GM18870 (cell line): ENCODE measurements around the gene GDPD3.
A peak's percentile ranks its signal among the peaks of the same experiment; 100 is the strongest.

Source experiments
- ATAC-seq: cut with Tn5 transposase; IDR thresholded peaks from one replicate; pipeline ENCODE4 v1.9.1; 2021; ENCODE audit warnings: moderate library complexity; ENCODE audit not compliant: unreplicated experiment

Gene GDPD3

GRCh38 chr16:30082545-30083090 lies 30.7 kb downstream of the GDPD3 start:
- no peak for ATAC-seq

- ATAC-seq = no peak
Measured at GRCh38 chr16:30079480-30079879, 33.9 kb downstream of the GDPD3 start.

GRCh38 chr16:30078744-30079143 lies 34.6 kb downstream of the GDPD3 start:
- ATAC-seq = no peak

- ATAC-seq = no peak
Measured at GRCh38 chr16:30077656-30078055, 35.7 kb downstream of the GDPD3 start.

DNA sequence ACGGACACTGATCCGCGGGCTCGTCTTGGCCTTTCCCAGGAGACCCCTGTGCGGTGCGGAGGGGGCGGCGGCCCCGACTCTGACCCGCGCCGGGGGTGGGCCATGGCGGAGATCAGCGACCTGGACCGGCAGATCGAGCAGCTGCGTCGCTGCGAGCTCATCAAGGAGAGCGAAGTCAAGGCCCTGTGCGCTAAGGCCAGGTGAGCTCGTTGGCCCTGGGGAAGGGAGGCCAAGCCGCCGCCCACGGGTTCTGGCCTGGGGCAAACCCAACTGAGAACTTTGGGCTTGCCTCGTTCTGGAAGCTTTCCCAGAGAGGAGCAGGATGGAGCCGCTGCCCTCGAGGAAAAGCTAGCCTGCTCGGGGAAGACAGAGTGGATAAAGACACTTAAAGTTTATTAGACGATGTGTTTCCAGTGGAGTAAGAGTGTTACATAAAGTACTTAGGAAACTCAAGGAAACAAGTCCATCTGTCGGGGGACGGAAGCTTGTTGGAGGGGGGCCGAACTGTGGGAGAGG lies 37.0 kb downstream of the GDPD3 start:
- ATAC-seq = no peak

GRCh38 chr16:30075503-30076275 lies 37.6 kb downstream of the GDPD3 start, which contains the start of gene PPP4C:
Gene PPP4C (plus strand): TSS chr16:30075994. CDS start chr16:30076378, 384 bp downstream.
- no peak for ATAC-seq

DNA sequence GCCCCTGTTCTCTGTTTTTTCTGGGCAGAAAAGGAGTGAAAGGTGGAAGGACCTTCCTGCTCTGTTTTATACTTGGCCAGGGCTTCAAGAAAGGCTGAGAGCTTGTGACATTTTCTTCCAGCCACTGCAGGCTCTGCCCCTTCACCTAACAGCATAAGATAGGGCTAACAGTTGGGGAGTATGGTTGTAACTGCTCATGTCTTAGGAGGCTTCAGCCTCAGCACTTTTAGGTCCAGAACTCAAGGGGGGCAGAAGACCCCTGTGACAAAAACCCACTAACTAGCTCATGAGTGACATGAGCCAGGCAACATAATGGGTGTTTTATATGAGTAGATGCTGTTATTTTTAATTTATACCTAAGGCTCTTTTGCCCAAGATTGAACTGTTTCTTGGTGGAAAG lies 42.8 kb downstream of the GDPD3 start:
- ATAC-seq = no peak

DNA sequence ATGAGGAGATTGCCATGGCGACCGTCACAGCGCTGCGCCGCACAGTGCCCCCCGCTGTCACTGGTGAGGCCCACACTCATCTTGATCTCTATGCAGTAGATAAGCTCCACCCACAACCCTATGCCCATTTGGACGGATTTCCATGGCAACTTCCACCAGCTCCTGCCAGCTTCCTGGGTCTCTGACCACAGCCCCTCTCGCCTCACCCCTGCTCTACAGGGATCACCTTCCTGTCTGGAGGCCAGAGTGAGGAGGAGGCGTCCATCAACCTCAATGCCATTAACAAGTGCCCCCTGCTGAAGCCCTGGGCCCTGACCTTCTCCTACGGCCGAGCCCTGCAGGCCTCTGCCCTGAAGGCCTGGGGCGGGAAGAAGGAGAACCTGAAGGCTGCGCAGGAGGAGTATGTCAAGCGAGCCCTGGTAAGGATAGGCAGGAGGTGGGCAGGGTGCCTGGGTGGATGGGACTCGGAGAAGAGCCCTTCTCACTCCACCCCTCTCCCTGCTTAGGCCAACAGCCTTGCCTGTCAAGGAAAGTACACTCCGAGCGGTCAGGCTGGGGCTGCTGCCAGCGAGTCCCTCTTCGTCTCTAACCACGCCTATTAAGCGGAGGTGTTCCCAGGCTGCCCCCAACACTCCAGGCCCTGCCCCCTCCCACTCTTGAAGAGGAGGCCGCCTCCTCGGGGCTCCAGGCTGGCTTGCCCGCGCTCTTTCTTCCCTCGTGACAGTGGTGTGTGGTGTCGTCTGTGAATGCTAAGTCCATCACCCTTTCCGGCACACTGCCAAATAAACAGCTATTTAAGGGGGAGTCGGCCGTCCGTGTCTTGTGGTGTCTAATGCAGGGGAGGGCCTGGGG lies 43.5 kb downstream of the GDPD3 start:
- no peak for ATAC-seq

- no peak for ATAC-seq
Measured at GRCh38 chr16:30068750-30069610, 44.4 kb downstream of the GDPD3 start.

DNA sequence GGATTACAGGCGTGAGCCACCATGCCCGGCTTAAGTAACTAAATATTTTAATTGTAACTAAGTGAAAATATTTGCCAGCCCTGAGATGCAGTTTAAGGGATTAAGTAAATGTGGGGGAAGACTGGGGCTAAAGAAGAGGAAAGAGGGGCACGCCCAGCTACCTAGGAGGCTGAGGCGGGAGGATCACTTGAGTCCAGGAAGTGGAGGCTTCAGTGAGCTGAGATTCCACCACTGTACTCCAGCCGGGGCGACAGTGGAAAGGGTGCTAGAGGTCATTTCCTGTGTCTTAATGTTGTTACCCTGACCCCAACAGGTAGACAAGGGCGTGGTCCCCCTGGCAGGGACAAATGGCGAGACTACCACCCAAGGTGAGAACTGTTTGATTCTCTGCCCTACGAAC lies 45.0 kb downstream of the GDPD3 start:
- ATAC-seq = no peak

GRCh38 chr16:30067584-30067916 lies 45.8 kb downstream of the GDPD3 start:
- no peak for ATAC-seq

DNA sequence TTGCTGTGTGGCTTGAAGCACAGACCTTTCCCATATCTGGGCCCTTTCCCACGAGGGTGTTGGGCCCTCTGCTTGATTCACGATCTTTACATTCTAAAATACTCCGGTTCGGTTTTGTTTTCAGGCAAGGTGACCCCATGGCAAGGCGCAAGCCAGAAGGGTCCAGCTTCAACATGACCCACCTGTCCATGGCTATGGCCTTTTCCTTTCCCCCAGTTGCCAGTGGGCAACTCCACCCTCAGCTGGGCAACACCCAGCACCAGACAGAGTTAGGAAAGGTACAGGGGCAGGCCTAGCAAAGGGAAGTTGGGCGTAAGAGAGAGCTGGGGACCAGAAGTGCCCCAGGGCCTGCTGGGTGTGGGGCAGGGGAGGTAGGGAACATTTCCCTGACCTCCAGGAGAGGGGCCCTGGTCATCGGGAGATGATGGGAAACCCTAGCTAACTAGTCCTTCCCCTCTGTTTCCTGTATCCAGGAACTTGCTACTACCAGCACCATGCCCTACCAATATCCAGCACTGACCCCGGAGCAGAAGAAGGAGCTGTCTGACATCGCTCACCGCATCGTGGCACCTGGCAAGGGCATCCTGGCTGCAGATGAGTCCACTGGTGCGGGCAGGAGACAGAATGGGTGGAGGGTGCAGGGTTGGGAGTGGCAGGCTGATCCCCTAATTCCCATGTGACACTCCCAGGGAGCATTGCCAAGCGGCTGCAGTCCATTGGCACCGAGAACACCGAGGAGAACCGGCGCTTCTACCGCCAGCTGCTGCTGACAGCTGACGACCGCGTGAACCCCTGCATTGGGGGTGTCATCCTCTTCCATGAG lies 46.4 kb downstream of the GDPD3 start:
- no peak for ATAC-seq

DNA sequence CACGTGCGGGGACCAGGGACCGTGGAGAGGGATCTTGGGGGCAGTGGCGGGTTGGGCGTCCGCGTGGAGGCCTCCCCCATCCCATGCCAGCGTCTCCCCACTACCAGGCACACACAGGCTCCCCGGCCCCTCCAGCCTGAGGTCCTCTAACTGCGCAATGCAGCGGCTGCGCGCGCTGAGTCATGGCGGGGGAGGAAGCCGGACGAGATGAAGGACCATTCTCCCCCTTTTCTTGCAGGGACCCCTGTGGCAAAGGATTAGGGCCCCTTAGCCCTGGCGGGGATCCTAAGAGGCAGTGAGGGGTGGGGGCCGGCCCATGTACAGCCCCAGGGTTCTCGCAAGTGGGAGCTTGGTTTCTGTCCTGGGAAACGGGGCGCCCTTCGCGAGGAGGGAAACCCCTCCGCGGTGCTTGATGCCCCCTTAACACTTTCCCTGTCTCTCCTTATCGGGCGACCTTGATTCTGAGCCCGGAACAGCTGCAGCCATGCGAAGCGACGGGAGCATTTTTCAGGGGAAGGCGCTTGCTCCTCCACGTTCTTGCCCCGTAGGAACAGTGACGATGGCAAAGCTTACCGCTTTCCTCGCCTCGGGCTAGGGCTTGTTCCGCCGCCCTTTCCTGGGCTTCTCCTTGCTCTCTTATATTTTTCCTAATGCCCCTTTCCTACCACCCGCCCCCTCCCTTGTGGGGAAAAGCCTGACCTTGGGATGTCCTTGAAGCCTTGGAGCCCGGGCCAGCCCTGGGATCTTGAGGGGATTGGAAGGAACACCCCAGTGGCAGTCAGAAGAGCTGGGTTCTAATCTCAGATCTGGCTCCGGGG lies 47.2 kb downstream of the GDPD3 start:
- no peak for ATAC-seq

GRCh38 chr16:30065102-30065942 lies 48.0 kb downstream of the GDPD3 start, which contains the start of gene ALDOA:
Gene ALDOA (plus strand): TSS chr16:30065760. CDS start chr16:30066898, 1,138 bp downstream.
- peak; percentile 61 for ATAC-seq

DNA sequence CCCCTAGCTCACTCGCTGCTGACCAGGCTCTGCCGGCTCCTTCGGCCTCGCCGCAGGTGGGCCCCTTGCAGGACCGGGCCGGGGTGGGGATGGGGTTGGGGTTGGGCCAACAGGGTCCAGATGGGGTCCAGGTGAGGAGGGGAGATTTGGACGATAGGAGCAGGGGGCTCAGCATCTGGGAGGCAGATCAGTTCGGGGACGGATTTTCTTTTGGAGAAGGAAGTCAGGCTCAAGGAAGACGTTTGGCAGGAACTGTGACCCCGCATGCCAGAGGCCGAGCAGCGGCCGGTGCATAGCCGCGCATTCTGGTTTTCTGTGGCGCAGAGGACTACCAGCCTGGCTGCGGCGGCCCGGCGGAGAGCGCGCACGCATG lies 48.6 kb downstream of the GDPD3 start:
- ATAC-seq = peak; percentile 4

DNA sequence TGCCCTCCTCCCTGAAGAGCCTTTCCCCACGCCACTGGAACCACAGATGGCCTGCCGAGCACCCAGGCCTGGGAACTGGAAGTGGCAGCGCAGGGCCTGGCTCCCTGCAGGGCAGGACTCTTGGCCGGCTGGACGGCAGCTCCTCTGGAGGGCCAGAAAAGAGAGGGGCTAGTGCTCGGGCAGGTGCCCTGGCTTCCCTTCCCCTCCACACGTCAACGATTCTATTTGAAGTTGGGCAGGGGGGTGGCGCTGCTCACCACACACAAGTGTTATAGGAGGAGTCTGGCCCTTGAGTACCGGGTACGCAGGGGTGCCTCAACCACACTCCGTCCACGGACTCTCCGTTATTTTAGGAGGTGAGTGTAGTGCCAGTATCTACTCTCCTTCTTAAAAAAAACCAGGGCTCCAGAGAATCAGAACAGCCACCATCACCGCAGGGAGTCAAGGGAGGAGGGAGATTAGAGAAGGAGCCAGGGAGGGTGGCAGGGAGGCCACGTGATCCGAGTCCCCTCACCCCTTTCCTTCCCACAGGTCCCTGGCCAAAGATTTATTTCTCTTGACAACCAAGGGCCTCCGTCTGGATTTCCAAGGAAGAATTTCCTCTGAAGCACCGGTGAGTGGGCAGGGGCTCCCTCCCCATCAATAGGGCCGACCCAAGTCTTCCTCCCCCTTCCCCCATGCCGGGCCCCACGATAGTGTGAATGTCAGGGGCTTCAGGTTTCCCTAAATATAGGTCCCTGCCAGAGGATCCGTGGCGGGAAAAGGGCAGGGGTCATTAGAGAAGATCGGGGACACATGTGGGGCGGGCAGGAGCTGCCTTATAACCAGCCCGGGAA lies 49.2 kb downstream of the GDPD3 start:
- no peak for ATAC-seq

DNA sequence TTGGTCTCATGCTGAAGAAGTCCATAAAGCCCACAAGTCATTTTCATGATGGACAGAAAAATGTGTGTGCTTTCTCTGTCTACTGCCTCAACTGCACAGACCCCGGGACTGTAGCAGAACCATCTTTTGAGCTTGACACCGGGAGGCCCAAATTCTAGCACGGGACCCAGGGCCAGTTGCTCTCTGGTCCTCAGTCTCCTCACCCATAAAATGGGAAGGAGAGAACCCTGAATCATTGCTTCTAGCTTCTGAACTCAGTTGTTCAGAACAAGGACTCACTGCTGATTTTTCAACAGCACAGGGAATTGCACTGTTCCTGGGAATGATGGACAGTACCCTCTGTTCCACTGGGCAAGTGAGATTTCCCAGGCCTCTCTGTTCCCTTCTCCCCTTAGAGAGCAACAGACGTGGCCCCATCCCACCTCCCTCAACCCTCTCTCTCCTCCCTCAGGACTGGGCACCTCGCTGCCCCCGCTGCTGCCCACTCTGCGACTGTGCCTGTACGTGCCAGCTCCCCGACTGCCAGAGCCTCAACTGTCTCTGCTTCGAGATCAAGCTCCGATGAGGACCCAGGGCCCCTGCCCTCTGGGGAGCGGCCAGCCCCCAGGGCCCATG lies 50.0 kb downstream of the GDPD3 start:
- ATAC-seq = no peak
